Left kidney (tissue), 2 donors: Measurements from ENCODE around the gene TMEM151B. TPM values are rescaled to one million over a fixed set of nuclear protein-coding genes. Genes with fewer than 3 reads are reported as not detected.

Experiments
- DNase-seq: peaks from one replicate; pipeline ENCODE4 v3.0.0-alpha.2; 2013
- polyA plus RNA-seq: library from polyadenylated mRNA; unstranded; fragments of 120-200 nt; gene quantifications from one replicate; pipeline ENCODE4 v1.2.1, GENCODE V29; 2013; ENCODE audit not compliant: insufficient read length

Gene TMEM151B
- polyA plus RNA-seq, 1 donor, result 0.88 TPM

GRCh38 chr6:44232676-44233566 is 37.3 kb upstream of the TMEM151B start:
- DNase-seq, result no peak

DNA sequence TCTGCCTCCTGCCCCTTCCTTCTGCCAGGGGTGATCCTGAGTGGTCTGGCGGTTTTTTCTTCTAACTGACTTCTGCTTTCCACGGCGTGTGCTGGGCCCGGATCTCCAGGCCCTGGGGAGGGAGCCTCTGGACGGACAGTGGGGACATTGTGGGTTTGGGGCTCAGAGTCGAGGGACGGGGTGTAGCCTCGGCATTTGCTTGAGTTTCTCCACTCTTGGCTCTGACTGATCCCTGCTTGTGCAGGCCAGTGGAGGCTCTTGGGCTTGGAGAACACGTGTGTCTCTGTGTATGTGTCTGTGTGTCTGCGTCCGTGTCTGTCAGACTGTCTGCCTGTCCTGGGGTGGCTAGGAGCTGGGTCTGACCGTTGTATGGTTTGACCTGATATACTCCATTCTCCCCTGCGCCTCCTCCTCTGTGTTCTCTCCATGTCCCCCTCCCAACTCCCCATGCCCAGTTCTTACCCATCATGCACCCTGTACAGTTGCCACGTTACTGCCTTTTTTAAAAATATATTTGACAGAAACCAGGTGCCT is 36.6 kb upstream of the TMEM151B start:
- no peak for DNase-seq

- DNase-seq, result no peak
Measured at GRCh38 chr6:44234101-44235025, 35.9 kb upstream of the TMEM151B start.

DNA sequence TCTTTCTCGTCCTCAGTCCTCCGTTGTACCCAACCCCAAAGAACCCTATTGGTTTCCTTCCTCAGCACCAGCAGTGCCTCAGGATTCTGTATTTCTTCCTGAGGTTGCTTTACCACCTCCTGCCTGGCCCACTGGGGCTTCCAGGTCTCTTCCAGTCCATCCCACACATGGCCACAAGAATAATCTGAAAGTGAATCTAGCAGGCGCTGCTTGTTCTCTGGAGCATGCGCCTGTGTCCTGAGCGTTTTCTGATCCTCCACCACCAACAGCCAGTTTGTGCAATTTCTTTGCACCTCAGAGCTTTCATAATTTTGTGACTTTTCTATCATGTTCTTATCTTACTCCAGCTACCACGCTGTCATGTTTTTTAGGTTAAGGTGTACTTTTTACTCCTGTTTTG is 35.0 kb upstream of the TMEM151B start:
- no peak for DNase-seq

DNA sequence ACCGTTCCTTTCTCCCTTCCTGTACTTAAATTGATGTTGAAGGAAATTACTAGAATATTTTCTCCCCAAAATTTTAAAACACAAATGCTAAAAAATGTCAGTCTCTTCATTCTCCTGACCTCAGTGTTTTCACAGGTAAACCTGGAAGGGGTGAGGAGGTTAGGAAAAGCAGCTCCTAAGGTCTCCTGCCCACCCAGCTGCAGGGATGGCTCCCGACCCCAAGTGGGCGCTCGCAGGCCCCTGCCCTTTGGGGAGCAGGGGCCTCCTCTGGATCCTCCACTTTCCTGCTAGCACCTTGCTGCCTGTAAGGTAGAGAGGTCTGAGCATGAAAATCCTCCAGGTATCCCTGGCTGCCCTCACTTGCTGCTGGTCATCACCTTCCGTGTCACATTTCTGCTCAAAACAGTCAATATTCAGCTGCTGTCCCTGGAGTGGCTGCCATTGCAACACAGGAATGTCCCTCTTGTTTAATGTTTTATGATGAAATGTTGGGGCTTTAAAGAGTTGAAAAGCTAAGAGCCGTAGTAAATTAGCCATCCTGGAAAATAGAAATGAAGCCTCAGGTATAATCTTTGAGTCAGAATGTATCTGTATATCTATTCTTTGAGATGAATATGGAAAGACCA is 34.2 kb upstream of the TMEM151B start:
- DNase-seq, result no peak

DNA sequence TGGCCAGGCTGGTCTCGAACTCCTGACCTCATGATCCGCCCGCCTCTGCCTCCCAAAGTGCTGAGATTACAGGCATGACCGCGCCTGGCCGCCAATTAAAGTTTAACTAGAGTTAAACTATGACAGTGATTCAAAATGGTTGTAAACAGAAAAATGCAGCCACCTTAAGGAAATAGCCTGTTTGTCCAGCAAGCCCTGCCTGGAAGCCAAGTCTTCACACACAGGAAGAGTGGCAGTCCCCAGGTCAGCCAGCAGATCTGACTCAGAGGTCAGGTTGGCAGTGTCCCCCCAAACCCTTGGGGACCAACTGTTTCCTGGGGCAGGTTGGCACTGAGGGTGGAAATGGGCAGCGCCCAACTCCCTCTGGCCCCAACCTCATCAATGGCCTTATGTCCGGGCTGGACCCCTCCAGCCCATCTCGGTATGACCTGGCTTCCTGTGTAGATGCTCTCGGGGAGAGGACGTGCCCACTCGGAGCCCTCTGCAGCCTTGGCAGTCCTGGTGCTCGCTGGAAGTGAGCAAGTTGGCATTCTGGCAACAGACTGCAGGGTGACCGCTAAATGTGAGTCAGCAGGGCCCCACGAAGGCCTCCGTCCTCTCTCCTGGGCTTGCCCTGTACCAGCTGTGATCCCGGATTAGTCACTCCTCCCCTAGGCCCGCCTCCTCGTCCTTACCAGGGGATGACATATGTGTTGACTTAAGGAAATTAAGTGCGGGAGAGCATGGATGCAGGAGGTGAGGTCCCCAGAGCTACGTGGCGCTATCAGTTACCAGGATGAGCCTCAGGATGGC is 33.0 kb upstream of the TMEM151B start:
- peak; percentile 83 for DNase-seq

DNA sequence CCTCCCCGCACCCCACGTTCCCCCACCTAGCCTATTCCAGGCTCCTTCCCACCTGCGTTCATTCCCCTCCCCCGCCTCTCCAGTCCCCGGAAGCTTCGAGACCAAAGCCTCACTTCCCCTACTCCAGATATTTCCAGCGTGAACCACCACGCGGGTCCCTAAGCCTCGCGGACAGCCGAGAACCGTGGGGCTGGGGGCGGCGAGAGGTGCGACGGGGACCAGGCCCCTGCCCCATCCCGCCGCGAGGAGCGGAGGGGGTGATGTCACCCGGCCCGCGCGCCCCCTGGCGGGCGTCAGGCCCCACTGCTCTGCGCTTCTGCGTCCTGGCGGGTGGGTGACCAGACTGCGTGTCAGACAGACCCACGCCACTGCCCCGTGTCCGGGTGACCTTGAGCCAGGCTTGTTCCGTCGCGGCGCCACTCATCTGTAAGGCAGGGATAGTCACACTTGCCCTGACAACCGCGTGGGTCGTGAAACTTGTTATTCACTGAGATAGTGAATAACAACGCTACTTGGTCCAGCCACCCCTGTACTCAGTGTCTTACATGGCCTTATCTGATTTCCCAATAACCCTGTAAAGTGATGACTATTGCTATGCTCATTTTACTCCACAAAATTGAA is 32.3 kb upstream of the TMEM151B start:
- no peak for DNase-seq

DNA sequence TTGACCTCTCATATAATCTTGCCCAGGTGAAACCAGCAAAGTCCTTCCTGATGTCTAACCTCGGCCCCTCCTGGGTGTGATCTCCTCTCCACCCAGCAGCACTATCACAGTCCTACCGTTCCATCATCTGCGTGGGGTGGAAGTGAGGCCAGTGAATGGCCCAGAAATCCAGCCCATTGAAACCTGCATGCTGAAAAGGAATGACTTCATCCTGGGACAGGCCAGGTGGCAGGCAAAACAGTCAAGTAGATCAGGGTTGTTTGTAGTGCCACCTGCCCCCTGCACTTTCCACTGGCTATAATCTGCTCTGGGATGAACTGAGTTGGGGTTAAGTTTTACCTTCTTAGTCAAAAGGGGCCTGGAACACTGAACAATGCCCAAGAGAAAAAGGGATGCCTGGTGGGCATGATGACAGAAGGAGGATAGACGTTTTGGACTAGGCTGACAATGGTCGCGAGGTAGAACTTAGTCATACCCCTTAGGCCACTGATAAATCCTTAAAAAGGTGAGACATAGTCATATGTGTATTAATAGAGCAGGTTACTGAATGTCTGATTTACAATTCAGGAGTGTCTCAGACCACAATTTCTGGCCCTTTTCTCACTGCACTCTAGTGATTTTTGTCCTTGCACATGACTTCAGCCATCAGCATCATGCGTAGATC is 31.4 kb upstream of the TMEM151B start:
- no peak for DNase-seq

DNA sequence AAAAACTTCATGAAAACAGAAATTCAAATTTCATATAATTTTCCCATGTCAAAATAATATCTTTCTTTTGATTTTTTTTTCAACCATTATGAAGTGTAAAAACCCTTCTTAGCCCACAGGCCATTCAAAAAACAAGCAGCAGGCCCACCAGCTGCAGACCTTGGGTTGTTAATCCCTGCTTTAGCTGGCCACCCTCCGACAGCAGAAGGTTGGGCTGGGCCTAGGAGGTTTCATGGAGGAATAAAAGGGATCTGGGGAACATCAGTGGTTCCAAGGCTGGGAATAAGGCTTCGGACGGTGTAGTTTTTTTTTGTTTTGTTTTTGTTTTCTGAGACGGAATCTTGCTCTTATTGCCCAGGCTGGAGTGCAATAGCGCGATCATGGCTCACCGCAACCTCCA is 26.9 kb upstream of the TMEM151B start:
- no peak for DNase-seq

DNA sequence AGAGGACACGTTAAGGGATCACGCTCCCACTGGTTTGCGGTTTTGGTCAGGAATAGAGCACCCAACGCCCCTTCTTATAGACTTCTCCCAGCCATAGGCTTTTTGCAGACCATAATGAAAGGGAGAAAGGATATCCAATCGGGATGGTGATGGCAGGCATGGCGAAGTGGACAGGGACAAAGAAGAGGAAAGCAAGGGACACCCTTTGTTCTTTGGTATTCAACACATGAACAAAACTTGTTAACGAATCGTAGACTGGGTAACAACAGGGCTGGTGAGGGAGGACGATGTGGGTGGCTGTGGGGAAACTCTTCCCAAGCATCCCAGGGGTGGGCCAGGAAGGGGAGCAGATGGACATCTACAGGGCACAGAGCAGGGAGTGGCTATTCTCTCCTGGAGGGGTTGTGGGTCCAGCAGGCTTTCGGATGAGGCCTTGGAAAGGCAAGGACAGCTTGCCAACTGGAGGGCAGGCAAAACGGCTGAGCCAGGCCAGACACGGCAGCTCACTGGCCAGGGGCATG is 24.8 kb upstream of the TMEM151B start:
- no peak for DNase-seq

DNA sequence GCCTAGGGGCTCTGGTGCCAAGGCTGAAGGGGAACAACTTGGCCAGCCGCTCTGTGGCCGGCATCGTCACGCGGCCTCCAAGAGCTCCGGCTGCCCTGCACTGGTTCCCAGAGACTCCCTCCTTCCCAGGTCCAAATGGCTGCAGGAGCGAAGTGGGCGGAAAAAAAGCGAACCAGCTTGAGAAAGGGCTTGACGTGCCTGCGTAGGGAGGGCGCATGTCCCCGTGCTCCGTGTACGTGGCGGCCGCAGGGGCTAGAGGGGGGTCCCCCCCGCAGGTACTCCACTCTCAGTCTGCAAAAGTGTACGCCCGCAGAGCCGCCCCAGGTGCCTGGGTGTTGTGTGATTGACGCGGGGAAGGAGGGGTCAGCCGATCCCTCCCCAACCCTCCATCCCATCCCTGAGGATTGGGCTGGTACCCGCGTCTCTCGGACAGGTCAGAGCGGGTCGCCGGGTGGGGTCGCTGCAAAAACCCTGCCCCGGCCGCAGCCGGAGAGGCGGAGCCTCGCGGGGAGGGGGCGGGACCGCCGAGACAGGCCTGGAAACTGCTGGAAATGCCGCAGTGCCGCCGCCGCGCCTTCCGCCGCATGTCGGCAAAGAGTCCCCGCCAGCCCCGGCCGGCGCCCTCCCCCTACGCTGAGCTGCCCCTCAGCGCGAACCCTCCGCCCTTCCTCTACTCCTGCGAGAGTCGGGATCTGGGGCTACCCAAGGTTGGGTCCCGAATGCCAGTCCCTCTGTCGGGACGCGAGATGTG is 24.2 kb upstream of the TMEM151B start:
- DNase-seq, result peak; percentile 84

DNA sequence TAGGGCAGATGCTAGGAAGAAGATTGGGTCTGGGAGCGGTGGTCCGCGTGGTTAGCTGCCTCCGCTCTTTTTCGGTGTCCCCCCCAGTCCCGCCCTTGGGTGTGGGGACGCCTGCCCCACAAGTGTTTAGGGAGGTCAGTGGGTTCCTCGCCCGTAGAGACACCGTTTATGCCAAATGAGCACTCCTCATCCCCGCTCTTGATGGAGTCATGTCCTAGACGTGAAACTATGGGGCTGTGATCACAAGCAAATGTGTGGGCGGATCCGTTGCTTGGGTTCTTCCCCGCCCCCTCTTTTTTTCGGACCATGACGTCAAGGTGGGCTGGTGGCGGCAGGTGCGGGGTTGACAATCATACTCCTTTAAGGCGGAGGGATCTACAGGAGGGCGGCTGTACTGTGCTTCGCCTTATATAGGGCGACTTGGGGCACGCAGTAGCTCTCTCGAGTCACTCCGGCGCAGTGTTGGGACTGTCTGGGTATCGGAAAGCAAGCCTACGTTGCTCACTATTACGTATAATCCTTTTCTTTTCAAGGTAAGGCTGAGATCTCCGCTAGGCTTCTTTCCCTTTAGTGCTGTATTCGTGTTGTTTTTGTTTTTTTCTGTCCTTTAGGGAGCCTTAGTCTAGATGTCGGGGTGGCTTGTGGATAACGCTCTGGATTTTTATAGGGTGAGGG is 23.4 kb upstream of the TMEM151B start, which contains the start of gene HSP90AB1:
HSP90AB1 (plus strand) TSS at position 439 of the 675 bp plus-strand sequence. CDS start 1,529 bp downstream, outside the sequence.
- peak; percentile 96 for DNase-seq

DNA sequence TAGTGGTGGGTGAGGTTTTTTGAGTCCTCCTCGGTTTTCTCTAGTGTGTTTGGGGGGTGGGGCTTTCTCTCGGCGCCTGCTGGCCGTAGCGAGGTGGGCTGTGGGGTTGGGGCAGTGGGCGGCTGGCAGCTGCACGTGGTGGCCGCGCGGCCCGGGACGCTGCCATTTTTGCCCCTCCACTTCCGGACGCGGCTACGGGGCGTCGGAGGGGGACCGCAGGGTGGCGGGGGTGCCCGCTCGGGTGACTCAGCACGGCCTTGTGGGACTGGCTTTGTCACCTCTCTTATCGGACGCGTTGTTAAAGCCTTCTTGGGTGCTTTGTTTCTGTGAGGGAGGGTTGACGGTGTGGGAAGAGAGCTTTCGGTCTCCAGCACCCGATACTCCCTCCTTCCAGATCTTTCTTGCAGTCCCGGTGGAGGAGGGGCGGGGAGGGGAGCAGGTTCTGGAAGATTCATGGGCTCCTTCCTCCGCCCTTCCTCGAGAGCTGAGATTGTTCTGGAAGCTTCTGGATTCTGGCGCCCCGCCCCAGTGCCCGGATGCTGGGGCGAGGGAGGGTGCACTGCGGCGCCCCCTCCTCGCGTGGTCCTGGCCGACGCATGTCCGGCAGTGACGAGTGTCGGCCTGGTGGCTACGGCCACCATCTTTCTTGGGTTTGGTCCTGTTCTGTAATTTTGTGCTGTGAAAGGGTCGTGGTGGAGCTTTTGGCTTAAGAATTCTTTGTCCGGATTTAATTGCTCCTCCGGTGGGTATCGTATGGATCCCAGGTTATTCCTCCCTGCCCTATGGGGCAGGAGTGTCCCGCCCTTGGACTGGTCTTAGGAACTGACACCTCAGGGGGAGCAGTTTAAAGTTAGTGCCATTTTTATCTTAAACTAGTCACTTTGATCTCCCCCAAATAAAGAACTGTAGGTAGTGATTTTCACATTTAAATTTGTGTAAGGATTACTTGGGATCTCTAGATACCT is 22.6 kb upstream of the TMEM151B start:
- no peak for DNase-seq

DNA sequence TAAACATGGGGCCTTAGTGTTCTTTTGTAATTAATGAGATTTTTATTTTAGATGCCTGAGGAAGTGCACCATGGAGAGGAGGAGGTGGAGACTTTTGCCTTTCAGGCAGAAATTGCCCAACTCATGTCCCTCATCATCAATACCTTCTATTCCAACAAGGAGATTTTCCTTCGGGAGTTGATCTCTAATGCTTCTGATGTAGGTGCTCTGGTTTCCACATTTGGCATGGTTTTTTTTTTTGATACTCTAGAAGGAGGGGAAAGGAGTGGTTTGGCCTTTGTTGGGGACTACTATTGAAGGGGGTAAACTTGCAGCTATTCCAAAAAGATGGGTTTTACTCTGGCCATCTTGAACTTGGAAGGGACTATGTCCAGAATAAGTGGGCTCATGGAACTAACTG is 21.7 kb upstream of the TMEM151B start:
- DNase-seq, result no peak

- no peak for DNase-seq
Measured at GRCh38 chr6:44249082-44249748, 21.0 kb upstream of the TMEM151B start.

DNA sequence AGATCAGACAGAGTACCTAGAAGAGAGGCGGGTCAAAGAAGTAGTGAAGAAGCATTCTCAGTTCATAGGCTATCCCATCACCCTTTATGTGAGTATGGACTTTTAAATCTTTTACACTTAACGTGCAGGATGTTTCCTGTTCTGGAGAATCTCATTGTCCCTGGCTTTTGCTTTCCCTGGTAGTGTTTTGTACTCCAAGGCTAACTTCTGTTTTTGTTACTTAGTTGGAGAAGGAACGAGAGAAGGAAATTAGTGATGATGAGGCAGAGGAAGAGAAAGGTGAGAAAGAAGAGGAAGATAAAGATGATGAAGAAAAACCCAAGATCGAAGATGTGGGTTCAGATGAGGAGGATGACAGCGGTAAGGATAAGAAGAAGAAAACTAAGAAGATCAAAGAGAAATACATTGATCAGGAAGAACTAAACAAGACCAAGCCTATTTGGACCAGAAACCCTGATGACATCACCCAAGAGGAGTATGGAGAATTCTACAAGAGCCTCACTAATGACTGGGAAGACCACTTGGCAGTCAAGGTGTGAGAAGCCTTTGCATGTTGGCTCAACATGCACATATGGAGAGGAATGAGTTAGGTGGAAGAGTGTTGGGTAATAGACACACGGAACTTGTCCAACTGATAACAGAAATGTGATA is 20.1 kb upstream of the TMEM151B start:
- no peak for DNase-seq
